Karpas-422 (cell line): ENCODE measurements around the gene DNAJB11. TPM values are rescaled to one million over a fixed set of nuclear protein-coding genes. Genes with fewer than 3 reads are reported as not detected.

Experiments used
- DNase-seq: peaks from one replicate; pipeline ENCODE4 v3.0.0-alpha.2; 2015
- H2AFZ ChIP-seq: fragments of 200-600 bp; sonication (generic); 2 replicates; pipeline ENCODE4 v1.6.1; 2014; ENCODE audit warnings: antibody characterized with exemption, low read length, mixed read lengths
- H3K27ac ChIP-seq: fragments of 200-600 bp; sonication (generic); 2 replicates; pipeline ENCODE4 v1.5.1; 2014; ENCODE audit warnings: mild to moderate bottlenecking, low read length, moderate library complexity
- H3K27me3 ChIP-seq: fragments of 200-600 bp; sonication (generic); 2 replicates; pipeline ENCODE4 v1.6.1; 2014; ENCODE audit warnings: low read length, mixed read lengths
- H3K36me3 ChIP-seq: fragments of 200-600 bp; sonication (generic); 2 replicates; pipeline ENCODE4 v1.6.1; 2014; ENCODE audit warnings: low read length, mixed read lengths; ENCODE audit not compliant: insufficient read depth
- H3K4me1 ChIP-seq: fragments of 200-600 bp; sonication (generic); 2 replicates; pipeline ENCODE4 v1.6.1; 2014; ENCODE audit warnings: mild to moderate bottlenecking, low read length, mixed read lengths
- H3K4me2 ChIP-seq: fragments of 200-600 bp; sonication (generic); 2 replicates; pipeline ENCODE4 v1.6.1; 2014; ENCODE audit warnings: low read length, low read depth, mild to moderate bottlenecking; ENCODE audit not compliant: poor library complexity, severe bottlenecking
- H3K4me3 ChIP-seq: fragments of 200-600 bp; sonication (generic); 2 replicates; pipeline ENCODE4 v1.5.1; 2014; ENCODE audit warnings: mild to moderate bottlenecking, antibody characterized with exemption, low read length, mixed read lengths
- H3K79me2 ChIP-seq: fragments of 200-600 bp; sonication (generic); 2 replicates; pipeline ENCODE4 v1.6.1; 2014; ENCODE audit warnings: mild to moderate bottlenecking, low read length, mixed read lengths
- H3K9ac ChIP-seq: fragments of 200-600 bp; sonication (generic); 2 replicates; pipeline ENCODE4 v1.6.0; 2014; ENCODE audit warnings: low read length
- H3K9me2 ChIP-seq: fragments of 200-600 bp; sonication (generic), shearing (Covaris generic); replicated peaks from 2 replicates; pipeline ENCODE4 v1.6.0; 2014; ENCODE audit warnings: mild to moderate bottlenecking, low read length, moderate library complexity; ENCODE audit not compliant: insufficient read depth
- H3K9me3 ChIP-seq: fragments of 300-700, 200-600 bp; sonication (generic); 2 replicates; pipeline ENCODE4 v1.6.1; 2014; ENCODE audit warnings: low read length, mixed read lengths
- H4K20me1 ChIP-seq: fragments of 200-600 bp; sonication (generic); 2 replicates; pipeline ENCODE4 v1.6.1; 2014; ENCODE audit warnings: mild to moderate bottlenecking, antibody characterized with exemption, low read length, low read depth; ENCODE audit not compliant: insufficient read depth
- total RNA-seq: library from RNA; depleted of rRNA; stranded (reverse); fragments of >200 nt; shearing (Covaris generic); gene quantifications from 2 replicates; pipeline ENCODE4 v1.2.3, GENCODE V29; 2014; ENCODE audit warnings: low replicate concordance

DNAJB11 gene
- total RNA-seq, 1 experiment from 2014 or later = 103 TPM

DNA sequence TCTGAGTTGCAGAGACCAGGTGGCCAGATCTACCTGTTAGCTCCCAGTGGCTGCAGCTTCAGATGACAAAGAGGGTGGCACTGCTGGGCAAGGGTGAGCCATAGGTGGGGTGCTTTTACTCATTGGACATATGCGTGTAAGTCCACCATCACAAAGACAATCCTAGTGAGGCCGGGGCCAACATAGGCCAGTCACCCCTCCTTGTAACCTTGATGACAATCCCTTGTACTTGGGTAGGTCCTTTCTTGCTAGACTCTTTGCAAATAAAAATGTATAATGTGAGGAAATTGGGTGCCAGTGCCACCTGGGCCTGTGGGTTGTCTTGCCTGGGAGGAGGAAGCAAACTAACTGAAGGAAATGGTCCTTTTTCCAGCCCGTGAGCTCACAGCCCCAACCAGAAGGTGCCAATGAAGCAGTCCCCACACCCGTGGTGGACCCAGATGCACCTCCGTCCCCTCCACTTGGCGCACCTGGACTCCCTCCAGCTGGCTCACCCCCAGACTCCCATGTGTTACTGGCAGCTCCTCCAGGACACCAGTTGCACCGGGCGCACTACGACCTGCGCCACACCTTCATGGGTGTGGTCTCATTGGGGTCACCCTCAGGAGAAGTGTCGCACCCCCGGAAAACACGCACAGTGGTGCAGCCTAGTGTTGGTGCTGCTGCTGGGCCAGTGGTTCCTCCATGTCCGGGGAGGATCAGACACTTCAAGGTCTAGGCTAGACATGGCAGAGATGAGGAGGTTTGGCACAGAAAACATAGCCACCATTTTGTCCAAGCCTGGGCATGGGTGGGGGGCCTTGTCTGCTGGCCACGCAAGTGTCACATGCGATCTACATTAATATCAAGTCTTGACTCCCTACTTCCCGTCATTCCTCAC, 49.9 kb downstream of the DNAJB11 start:
- no peaks in the 10 kb centered on the region for H3K36me3 ChIP-seq
- H3K27me3 ChIP-seq = no peaks in the 10 kb centered on the region
- H3K9ac ChIP-seq = no peak overlapping the region
- no peaks in the 10 kb centered on the region for H3K9me2 ChIP-seq
- H3K4me2 ChIP-seq = no peak overlapping the region
- H2AFZ ChIP-seq = no peak overlapping the region
- H3K27ac ChIP-seq = no peak overlapping the region
- H3K4me3 ChIP-seq = no peak overlapping the region
- H3K4me1 ChIP-seq = peaks cover 2% of the 10 kb centered on the region; the same call in 1 of the 2 replicates
- H3K9me3 ChIP-seq = no peaks in the 10 kb centered on the region
- no peaks in the 10 kb centered on the region for H3K79me2 ChIP-seq
- no peaks in the 10 kb centered on the region for H4K20me1 ChIP-seq
- no peak for DNase-seq

DNA sequence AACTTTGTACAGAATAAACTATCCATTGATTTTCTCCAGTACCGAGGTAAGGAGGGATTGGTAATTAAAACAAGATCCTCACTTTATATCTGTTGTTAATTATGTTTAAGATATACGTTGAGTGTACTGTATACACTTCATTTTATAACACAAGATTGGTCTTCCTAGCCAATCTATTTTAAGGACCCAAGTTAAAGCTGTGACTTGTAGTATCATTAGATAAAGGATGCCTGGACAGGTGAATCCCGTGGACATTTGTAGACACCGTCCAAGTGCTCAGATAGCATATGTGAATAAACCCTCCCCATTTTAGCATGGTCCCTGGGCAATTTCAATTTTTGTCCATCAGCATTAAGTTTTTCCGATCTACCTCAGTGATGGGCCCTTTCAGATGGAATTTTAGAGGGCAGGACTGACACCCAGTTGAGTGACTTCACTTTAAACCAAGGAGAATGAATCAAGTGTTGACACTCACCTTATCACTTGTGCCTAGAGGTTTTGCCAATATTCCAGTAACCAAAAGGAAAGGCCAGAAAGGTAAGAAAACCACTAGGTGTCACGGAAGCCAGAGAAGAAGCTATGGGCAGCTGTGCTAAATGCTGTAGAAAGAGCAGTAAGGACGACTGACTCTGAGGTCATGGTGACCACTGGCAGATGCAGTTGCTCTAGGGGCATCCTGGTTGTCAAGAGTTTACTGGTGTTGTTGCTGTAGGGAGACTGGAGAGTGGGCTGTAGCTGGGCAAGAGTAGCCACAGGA, 51.6 kb downstream of the DNAJB11 start:
- no peak for DNase-seq
- H4K20me1 ChIP-seq = no peaks in the 10 kb centered on the region

DNA sequence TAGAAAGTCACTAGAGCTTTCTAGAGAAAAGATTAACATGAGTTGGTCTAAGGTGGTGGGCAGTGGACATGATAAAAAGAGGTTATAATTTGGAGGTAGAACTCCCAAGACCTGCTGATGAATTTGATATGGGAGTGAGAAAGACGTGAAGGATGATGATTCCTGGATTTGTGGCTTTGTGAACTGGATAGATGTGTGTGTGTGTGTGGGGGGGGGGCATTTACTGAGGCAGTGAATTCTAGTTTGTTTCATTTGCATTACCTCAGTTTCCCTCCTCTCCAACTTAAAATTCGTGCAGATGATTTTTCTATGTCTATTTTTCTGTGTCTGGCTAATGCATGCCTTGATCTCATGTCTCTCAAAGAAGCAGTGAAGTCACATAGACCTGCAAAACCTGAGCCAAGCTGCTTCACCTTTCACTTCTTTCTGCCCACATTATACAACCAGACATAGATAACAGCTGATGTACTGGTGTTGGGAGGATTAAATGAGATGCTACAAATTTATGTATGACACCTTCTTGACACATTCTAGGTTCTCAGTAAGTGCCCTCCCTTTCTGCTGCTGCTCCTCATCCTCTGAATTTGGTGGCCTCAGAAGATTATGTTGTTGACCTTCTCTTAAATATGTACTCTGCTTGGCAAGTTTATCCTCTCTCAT, 52.3 kb downstream of the DNAJB11 start:
- no peaks in the 10 kb centered on the region for H3K4me1 ChIP-seq
- no peak overlapping the region for H3K4me3 ChIP-seq
- no peak overlapping the region for H3K9ac ChIP-seq
- H3K9me2 ChIP-seq = no peaks in the 10 kb centered on the region
- H3K27me3 ChIP-seq = no peaks in the 10 kb centered on the region
- H3K9me3 ChIP-seq = no peaks in the 10 kb centered on the region
- no peaks in the 10 kb centered on the region for H3K79me2 ChIP-seq
- H3K4me2 ChIP-seq = no peak overlapping the region
- H2AFZ ChIP-seq = no peak overlapping the region
- H4K20me1 ChIP-seq = no peaks in the 10 kb centered on the region
- H3K27ac ChIP-seq = no peak overlapping the region
- H3K36me3 ChIP-seq = no peaks in the 10 kb centered on the region
- no peak for DNase-seq

More for the DNA sequence above, 51.6 kb downstream of the DNAJB11 start:
- no peaks in the 10 kb centered on the region for H3K27me3 ChIP-seq
- no peak overlapping the region for H3K4me2 ChIP-seq
- H3K4me1 ChIP-seq = no peaks in the 10 kb centered on the region
- H3K9ac ChIP-seq = no peak overlapping the region
- H2AFZ ChIP-seq = no peak overlapping the region
- H3K9me3 ChIP-seq = no peaks in the 10 kb centered on the region
- no peaks in the 10 kb centered on the region for H3K36me3 ChIP-seq
- H3K27ac ChIP-seq = no peak overlapping the region
- no peak overlapping the region for H3K4me3 ChIP-seq
- no peaks in the 10 kb centered on the region for H3K9me2 ChIP-seq
- H3K79me2 ChIP-seq = no peaks in the 10 kb centered on the region

DNA sequence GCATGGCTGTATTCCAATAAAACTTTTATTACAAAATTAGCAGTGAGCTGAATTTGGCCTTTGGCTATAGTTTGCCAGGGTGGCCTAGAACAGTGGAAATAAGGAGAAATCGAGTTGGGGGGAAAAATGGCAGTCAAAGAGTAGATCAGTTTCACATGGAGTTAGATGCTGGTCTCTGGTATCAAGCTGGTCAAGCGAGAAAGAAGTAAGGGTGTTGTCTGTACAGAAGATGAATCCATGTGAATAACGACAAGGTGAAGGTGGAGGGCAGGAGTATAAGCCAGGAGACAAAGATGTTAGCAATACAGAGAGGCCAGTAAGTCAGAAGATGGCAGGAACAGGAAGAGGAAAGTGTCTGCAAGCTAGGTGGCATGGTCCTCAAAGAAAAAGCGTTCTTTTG, 54.1 kb downstream of the DNAJB11 start:
- no peak overlapping the region for H3K4me2 ChIP-seq
- H2AFZ ChIP-seq = no peak overlapping the region
- H3K4me3 ChIP-seq = no peak overlapping the region

DNA sequence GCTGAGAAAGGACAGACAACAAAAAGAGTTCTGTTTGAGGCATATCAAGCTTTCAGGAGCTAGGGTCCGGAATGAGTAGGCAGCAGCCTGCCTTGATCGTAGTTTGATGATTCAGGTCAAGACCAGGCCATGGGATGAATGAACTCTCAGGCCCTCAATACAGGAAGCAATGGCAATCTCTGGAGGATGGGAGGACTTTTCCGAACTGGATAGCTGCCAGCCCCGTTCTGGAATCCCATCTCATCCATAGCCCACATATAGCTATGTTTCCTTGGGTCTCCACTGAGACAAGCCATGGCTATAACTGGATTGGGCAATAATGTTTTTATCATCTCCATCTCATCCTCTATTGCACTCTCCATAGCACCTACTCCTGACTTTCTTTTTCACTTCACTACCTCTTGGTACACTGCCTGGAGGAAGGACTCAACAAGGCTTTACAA, 55.1 kb downstream of the DNAJB11 start:
- Histone ChIP-seq H3K36me3 (no peaks in the 10 kb centered on the region), H3K9ac (no peak overlapping the region), H3K4me3 (no peak overlapping the region), H2AFZ (no peak overlapping the region), H4K20me1 (no peaks in the 10 kb centered on the region), H3K27ac (no peak overlapping the region), H3K9me3 (no peaks in the 10 kb centered on the region), H3K79me2 (no peaks in the 10 kb centered on the region), H3K4me2 (no peak overlapping the region), H3K4me1 (no peaks in the 10 kb centered on the region), H3K9me2 (no peaks in the 10 kb centered on the region), H3K27me3 (no peaks in the 10 kb centered on the region)
- no peak for DNase-seq

More for the DNA sequence above, 54.1 kb downstream of the DNAJB11 start:
- H3K36me3 ChIP-seq = no peaks in the 10 kb centered on the region
- H3K4me1 ChIP-seq = no peaks in the 10 kb centered on the region
- DNase-seq = no peak
- H3K9me3 ChIP-seq = no peaks in the 10 kb centered on the region
- no peaks in the 10 kb centered on the region for H3K27me3 ChIP-seq
- no peaks in the 10 kb centered on the region for H3K9me2 ChIP-seq
- H3K27ac ChIP-seq = no peak overlapping the region
- H3K79me2 ChIP-seq = no peaks in the 10 kb centered on the region
- H3K9ac ChIP-seq = no peak overlapping the region
- H4K20me1 ChIP-seq = no peaks in the 10 kb centered on the region

DNA sequence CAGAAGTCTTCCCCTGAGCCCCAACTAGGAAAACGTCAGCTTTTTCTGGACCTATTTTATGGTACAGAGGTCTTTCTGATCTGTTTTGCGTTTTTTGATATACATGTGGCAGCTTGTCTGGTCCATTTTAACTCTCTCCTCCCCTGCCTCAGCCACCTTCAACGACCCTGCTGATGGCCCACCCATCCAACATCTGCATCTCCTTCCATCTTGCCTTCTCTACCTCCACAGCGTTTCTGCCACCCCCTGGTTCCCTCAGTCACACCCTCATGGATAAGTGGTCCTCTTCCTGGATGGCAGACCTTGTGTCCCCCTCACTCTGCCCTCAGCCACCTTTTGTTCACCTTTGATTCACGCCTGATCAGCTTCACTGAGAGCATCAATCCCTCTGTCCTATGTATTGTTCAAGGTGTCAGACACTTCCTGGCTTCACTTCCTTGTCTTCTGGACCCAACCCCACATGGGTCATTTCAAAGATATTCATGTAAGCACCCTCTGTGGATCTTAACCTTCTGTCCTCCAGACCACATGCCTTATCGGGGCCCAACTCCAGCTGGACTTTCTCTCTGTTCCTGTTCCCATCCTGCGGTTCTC, 55.8 kb downstream of the DNAJB11 start:
- no peak for DNase-seq
- Histone ChIP-seq H3K79me2 (no peaks in the 10 kb centered on the region), H2AFZ (no peak overlapping the region), H4K20me1 (no peaks in the 10 kb centered on the region), H3K4me2 (no peak overlapping the region), H3K36me3 (no peaks in the 10 kb centered on the region), H3K27me3 (no peaks in the 10 kb centered on the region), H3K4me1 (no peaks in the 10 kb centered on the region; the same call in 1 of the 2 replicates), H3K4me3 (no peak overlapping the region), H3K27ac (no peak overlapping the region), H3K9me3 (no peaks in the 10 kb centered on the region), H3K9ac (no peak overlapping the region), H3K9me2 (no peaks in the 10 kb centered on the region)

DNA sequence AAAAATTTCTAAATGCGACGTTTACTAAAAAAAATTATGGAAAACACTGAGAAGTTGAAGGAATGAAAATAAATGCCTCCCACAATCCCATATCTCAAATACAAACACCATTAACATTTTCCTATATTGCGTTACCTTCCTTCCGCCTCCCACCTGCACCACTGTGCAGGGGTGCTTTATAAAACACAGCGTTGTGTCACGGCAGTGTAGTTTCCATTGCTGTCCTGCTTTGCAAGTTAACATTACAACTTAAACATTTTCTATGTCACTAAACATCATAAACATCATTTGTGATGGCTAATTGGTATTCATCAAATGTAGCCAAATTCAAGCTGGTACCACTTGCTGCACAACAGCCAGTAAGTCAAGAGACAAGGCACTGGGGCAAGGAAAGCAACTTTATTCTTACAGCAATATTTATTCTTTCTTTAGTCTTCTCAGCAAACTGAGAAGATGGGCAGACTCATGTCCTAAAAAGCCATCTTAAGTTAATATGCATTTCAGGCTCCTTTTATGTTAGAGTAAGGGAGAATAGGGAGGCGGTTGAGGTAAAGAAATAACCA, 57.4 kb downstream of the DNAJB11 start:
- peaks cover 2% of the 10 kb centered on the region; the same call in 1 of the 2 replicates for H3K4me1 ChIP-seq
- H4K20me1 ChIP-seq = no peaks in the 10 kb centered on the region
- no peak overlapping the region for H3K4me2 ChIP-seq
- H2AFZ ChIP-seq = no peak overlapping the region
- H3K4me3 ChIP-seq = no peak overlapping the region
- H3K27ac ChIP-seq = no peak overlapping the region
- H3K27me3 ChIP-seq = no peaks in the 10 kb centered on the region
- no peak for DNase-seq
- no peak overlapping the region for H3K9ac ChIP-seq
- H3K9me3 ChIP-seq = no peaks in the 10 kb centered on the region
- H3K9me2 ChIP-seq = no peaks in the 10 kb centered on the region
- H3K79me2 ChIP-seq = no peaks in the 10 kb centered on the region
- H3K36me3 ChIP-seq = no peaks in the 10 kb centered on the region
